Right lobe of liver (tissue), 6 donors: Measurements from ENCODE around the gene RBM42. TPM values are rescaled to one million over a fixed set of nuclear protein-coding genes. Genes with fewer than 3 reads are reported as not detected.
"Not testable (repeated sequence)": the region's sequence is repeated elsewhere in the genome, so short reads cannot be mapped to it uniquely, and the experiment has no call there.

Experiments used
- ATAC-seq, 4 donors: fragments of 200-7000 bp; cut with Tn5 transposase; one replicate each; pipeline ENCODE4 v1.9.1; 2020; ENCODE audit warnings: mild to moderate bottlenecking in 4 of 4, moderate library complexity in 4 of 4
- DNase-seq, 3 donors: peaks; one replicate each; pipeline ENCODE4 v3.0.0-alpha.2; 2020
- H3K27ac ChIP-seq, 3 donors: fragments of 200-600 bp; one replicate each; pipeline ENCODE4 v1.8.0; 2022
- H3K27me3 ChIP-seq, 2 donors: fragments of 200-600 bp; one replicate each; pipeline ENCODE4 v1.8.0; 2022
- H3K36me3 ChIP-seq, 4 donors: fragments of 200-600 bp; sonication (generic) in 1 of 4; one replicate each; pipeline versions ENCODE4 v1.5.1 to v1.8.0; 2017 to 2022; ENCODE audit warnings: control low read depth in 1 of 4
- H3K4me1 ChIP-seq, 4 donors: fragments of 200-600 bp; sonication (generic) in 1 of 4; one replicate each; pipeline versions ENCODE4 v1.5.1 to v1.8.0; 2017 to 2022; ENCODE audit warnings: control low read depth in 1 of 4
- H3K4me3 ChIP-seq, 3 donors: fragments of 200-600 bp; one replicate each; pipeline ENCODE4 v1.8.0; 2022
- H3K9me3 ChIP-seq, 4 donors: fragments of 200-600 bp; sonication (generic) in 1 of 4; one replicate each; pipeline versions ENCODE4 v1.5.1 to v1.8.0; 2017 to 2022; ENCODE audit warnings: control low read depth in 1 of 4
- POLR2A ChIP-seq: fragments of 450-650 bp; IDR thresholded peaks from one replicate; pipeline ENCODE4 v1.6.1; 2017; ENCODE audit warnings: antibody characterized with exemption, mild to moderate bottlenecking
- WGBS: methylation state at CpG from one replicate; pipeline ENCODE4 v1.1.6; 2018; ENCODE audit warnings: low coverage, low lambda C conversion rate; ENCODE audit not compliant: insufficient coverage; ENCODE audit errors: missing lambda C conversion rate; 5-methylcytosine and 5-hydroxymethylcytosine counted together
- intact Hi-C, 2 donors: fragments of 100-400 bp; cut with DNase I; formaldehyde crosslinking; loops; one replicate each; pipeline versions ENCODE4 v1.11.2 to v1.14.1; 2022
- total RNA-seq, 6 experiments: library from RNA; depleted of rRNA in 2 of 6; stranded (reverse); fragments of >200 nt in 2 of 6; fragmentation: NEBNext Ultra II Directional in 3 of 6; extraction: Animal tissue kit (Norgen Biotek cat#: 25700) in 3 of 6; gene quantifications; one replicate each; pipeline versions ENCODE4 v1.1.0 to v1.2.4, GENCODE V29; 2016 to 2023
- TF ChIP-seq, protein P1 (sequence below), 4 donors: fragments of 200-600 bp in 3 of 4; fragments of 450-650 bp in 1 of 4; IDR thresholded peaks; one replicate each; pipeline versions ENCODE4 v1.5.1 to v1.8.0; 2016 to 2022; ENCODE audit warnings: antibody characterized with exemption in 4 of 4, mild to moderate bottlenecking in 2 of 4
- donor health status: DM: no; HTN: yes; CAD: no.
- donor health status: DM: no; HTN: no; CAD: no.
- donor health status: DM: no; HTN: no; CAD: no.
- donor health status: DM: no; HTN: yes; CAD: no.
- donor health status: DM: no; HTN: yes; CAD: no.

Gene RBM42
- total RNA-seq, 6 experiments from 2014 or later, result 27.8 to 46.5 (median 31.0) TPM

DNA sequence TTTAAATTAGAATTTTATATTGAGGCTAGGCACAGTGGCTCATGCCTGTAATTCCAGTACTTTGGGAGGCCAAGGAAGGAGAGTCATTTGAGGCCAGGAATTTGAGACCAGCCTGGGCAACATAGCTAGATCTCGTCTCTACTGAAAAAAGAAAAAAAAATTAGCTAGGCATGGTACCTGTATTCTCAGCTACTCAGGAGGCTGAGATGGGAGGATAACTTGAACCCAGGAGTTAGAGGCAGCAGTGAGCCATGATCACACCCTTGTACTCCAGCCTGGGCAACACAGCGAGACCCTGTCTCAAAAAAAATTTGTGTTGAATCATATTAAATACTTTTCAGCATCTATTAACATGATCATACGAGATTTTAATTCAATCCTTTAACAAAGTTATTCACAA lies 38.0 kb upstream of the RBM42 start:
- intact Hi-C loops, result no loop called here
- no peaks in the 10 kb centered on the region for H3K4me1 ChIP-seq
- no peak overlapping the region for H3K27ac ChIP-seq
- H3K4me3 ChIP-seq, result no peak overlapping the region
- DNase-seq, result no peak
- 73% methylated on average over 3 of the region's 3 CpGs for WGBS
- no peak for TF ChIP-seq POLR2A
- TF ChIP-seq, protein P1, sequence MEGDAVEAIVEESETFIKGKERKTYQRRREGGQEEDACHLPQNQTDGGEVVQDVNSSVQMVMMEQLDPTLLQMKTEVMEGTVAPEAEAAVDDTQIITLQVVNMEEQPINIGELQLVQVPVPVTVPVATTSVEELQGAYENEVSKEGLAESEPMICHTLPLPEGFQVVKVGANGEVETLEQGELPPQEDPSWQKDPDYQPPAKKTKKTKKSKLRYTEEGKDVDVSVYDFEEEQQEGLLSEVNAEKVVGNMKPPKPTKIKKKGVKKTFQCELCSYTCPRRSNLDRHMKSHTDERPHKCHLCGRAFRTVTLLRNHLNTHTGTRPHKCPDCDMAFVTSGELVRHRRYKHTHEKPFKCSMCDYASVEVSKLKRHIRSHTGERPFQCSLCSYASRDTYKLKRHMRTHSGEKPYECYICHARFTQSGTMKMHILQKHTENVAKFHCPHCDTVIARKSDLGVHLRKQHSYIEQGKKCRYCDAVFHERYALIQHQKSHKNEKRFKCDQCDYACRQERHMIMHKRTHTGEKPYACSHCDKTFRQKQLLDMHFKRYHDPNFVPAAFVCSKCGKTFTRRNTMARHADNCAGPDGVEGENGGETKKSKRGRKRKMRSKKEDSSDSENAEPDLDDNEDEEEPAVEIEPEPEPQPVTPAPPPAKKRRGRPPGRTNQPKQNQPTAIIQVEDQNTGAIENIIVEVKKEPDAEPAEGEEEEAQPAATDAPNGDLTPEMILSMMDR (IDR thresholded peaks at IDR 0.05), result no peak
- no peaks in the 10 kb centered on the region for H3K27me3 ChIP-seq
- no peak for ATAC-seq
- no peaks in the 10 kb centered on the region for H3K9me3 ChIP-seq
- H3K36me3 ChIP-seq, result no peaks in the 10 kb centered on the region

DNA sequence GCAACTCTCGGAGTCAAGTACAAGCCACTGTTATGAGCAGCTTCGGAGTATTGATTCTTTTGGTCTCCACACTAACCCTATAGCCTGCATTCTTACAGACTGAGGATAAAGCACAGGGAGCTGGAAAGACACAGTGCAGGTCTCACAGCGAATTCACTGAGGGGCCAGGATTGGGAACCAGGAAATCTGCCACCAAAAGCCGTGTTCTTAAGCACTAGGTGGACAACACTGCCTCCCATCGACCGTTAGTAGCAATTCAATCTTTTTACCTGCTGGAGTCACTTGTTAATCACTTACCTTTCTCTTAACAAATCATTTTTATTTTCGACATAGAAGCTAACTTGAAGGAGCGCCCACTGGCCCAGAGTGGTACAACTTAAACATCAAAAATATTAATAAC lies 36.6 kb upstream of the RBM42 start:
- TF ChIP-seq, protein P1 (IDR thresholded peaks at IDR 0.05), result peak; percentile 54 to 58 (median 55)
- no peak for TF ChIP-seq POLR2A
- Histone ChIP-seq H3K27me3 (no peaks in the 10 kb centered on the region), H3K9me3 (no peaks in the 10 kb centered on the region), H3K27ac (no peak overlapping the region), H3K4me3 (no peak overlapping the region), H3K4me1 (no peaks in the 10 kb centered on the region), H3K36me3 (no peaks in the 10 kb centered on the region)
- 20% methylated on average over 8 of the region's 8 CpGs for WGBS
- ATAC-seq (peak; percentile 47 to 72 (median 58)), DNase-seq (no peak)
- intact Hi-C loops, result no loop called here

DNA sequence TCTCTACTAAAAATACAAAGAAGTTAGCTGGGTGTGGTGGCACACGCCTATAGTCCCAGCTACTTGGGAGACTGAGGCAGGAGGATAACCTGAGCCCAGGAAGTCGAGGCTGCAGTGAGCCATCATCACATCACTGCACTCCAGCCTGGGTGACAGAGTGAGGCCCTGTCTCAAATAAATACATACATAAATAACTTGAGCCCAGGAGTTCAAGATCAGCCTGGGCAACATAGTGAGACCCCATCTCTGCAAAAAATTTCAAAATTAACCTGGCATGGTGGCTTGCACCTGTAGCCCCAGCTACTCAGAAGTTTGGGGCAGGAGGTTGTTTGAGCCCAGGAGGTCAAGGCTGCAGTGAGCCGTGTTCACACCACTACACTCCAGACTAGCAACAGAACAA lies 33.8 kb upstream of the RBM42 start:
- H3K27ac ChIP-seq, intact Hi-C loops, H3K4me1 ChIP-seq, DNase-seq, H3K36me3 ChIP-seq, ATAC-seq, H3K27me3 ChIP-seq, H3K9me3 ChIP-seq, H3K4me3 ChIP-seq: not testable (repeated sequence)
- WGBS, result no CpG with 5 or more reads among the region's 3 CpGs

DNA sequence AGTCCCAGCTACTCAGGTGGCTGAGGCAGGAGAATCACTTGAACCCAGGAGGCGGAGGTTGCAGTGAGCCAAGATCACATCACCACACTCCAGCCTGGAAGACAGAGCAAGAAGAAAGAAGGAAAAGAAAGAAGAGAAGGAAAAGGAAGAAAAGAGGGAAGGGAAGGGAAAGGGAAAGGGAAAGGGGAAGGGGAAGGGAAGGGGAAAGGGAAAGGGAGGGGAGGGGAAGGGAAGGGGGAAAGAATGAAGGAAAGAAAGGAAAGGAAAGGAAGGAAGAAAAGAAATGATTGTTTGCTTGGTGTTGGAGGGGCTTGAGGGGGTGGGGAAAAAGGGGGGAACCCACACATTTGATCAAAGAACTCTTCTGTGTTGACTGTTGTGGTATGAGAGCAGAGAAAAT lies 32.9 kb upstream of the RBM42 start:
- intact Hi-C loops, result no loop called here
- DNase-seq, result no peak
- no peaks in the 10 kb centered on the region for H3K27me3 ChIP-seq
- no peaks in the 10 kb centered on the region for H3K9me3 ChIP-seq
- no peak overlapping the region for H3K4me3 ChIP-seq
- no peak for ATAC-seq
- TF ChIP-seq, protein P1 (IDR thresholded peaks at IDR 0.05), result no peak
- TF ChIP-seq POLR2A, result no peak
- H3K4me1 ChIP-seq, result no peaks in the 10 kb centered on the region
- H3K36me3 ChIP-seq, result no peaks in the 10 kb centered on the region
- 100% methylated on average over 1 of the region's 1 CpG for WGBS
- H3K27ac ChIP-seq, result no peak overlapping the region

DNA sequence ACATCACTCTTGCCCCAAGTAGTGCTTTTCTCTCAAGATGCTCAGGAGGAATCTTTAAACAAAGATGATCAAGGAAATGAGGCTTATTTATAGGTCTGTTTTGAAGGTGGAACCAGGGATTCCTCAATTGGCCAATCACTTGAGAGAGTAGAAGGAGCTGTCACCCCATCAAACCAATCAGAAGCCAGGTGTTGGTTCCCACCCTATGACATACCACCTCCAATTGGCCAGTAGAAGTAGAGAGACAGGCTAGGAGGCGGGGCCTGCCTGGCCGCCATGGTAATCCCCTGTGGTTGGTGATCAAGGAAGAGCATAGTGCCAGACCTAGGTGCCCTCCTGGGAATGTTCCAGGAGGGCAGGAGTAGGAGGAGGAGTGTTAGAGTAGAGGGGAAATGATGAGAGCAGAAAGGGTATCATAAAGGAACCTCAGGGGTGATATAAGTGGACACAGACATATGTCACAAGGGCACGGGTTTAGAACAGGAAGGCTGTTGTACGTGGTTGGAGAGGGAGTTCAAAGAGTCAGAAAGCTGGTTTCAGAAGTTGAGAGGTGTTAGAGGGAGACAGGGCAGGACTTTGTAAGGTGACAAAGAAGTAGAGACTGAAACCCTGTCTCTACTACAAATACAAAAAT lies 32.4 kb upstream of the RBM42 start:
- no peak for TF ChIP-seq POLR2A
- TF ChIP-seq, protein P1 (IDR thresholded peaks at IDR 0.05), result no peak
- DNase-seq (no peak), ATAC-seq (no peak)
- no peaks in the 10 kb centered on the region for H3K27me3 ChIP-seq
- no peaks in the 10 kb centered on the region for H3K36me3 ChIP-seq
- no peaks in the 10 kb centered on the region for H3K4me1 ChIP-seq
- H3K9me3 ChIP-seq, result no peaks in the 10 kb centered on the region
- no peak overlapping the region for H3K27ac ChIP-seq
- intact Hi-C loops, result no loop called here
- WGBS, result 70% methylated on average over 4 of the region's 4 CpGs
- no peak overlapping the region for H3K4me3 ChIP-seq
